Hepatocyte (in vitro differentiated cells): Measurements from ENCODE around the gene THTPA.
"Not testable (repeated sequence)": the region's sequence is repeated elsewhere in the genome, so short reads cannot be mapped to it uniquely, and the experiment has no call there.

Experiments
- EZH2 ChIP-seq: fragments of 200-600 bp; sonication (generic); IDR thresholded peaks from 2 replicates; pipeline ENCODE4 v1.6.1; 2016; ENCODE audit warnings: antibody characterized with exemption, mild to moderate bottlenecking, borderline replicate concordance
- EZH2phosphoT487 ChIP-seq: fragments of 200-600 bp; sonication (generic); IDR thresholded peaks from one replicate; pipeline ENCODE4 v1.6.1; 2018; ENCODE audit warnings: antibody characterized with exemption, mild to moderate bottlenecking, low read depth, moderate library complexity; ENCODE audit not compliant: unreplicated experiment, severe bottlenecking
- TF ChIP-seq, protein P1 (sequence below): fragments of 200-600 bp; sonication (generic); IDR thresholded peaks from 2 replicates; pipeline ENCODE4 v1.5.1; 2016; ENCODE audit warnings: antibody characterized with exemption, mild to moderate bottlenecking; ENCODE audit not compliant: poor library complexity

DNA sequence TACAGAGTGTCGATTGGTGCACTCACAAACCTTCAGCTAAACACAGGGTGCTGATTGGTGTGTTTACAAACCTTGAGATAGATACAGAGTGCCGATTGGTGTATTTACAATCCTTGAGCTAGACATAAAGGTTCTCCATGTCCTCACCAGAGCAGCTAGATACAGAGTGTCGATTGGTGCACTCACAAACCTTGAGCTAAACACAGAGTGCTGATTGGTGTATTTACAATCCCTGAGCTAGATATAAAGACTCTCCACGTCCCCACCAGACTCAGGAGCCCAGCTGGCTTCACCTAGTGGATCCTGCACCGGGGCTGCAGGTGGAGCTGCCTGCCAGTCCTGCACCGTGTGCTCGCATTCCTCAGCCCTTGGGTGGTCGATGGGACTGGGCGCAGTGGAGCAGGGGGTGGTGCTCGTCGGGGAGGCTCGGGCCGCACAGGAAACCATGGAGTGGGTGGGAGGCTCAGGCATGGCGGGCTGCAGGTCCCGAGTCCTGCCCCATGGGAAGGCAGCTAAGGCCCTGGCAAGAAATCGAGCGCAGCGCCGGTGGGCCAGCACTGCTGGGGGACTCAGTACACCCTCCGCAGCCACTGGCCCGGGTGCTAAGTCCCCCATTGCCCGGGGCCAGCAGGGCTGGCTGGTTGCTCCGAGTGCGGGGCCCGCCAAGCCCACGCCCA lies 28.6 kb downstream of the THTPA start:
- TF ChIP-seq, protein P1, sequence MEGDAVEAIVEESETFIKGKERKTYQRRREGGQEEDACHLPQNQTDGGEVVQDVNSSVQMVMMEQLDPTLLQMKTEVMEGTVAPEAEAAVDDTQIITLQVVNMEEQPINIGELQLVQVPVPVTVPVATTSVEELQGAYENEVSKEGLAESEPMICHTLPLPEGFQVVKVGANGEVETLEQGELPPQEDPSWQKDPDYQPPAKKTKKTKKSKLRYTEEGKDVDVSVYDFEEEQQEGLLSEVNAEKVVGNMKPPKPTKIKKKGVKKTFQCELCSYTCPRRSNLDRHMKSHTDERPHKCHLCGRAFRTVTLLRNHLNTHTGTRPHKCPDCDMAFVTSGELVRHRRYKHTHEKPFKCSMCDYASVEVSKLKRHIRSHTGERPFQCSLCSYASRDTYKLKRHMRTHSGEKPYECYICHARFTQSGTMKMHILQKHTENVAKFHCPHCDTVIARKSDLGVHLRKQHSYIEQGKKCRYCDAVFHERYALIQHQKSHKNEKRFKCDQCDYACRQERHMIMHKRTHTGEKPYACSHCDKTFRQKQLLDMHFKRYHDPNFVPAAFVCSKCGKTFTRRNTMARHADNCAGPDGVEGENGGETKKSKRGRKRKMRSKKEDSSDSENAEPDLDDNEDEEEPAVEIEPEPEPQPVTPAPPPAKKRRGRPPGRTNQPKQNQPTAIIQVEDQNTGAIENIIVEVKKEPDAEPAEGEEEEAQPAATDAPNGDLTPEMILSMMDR, result not testable (repeated sequence)
- TF ChIP-seq EZH2phosphoT487, EZH2: not testable (repeated sequence)
